Right kidney (tissue), 1 donor: ENCODE results near the gene LAPTM4A.
"Not testable (repeated sequence)": the region's sequence is repeated elsewhere in the genome, so short reads cannot be mapped to it uniquely, and the experiment has no call there.

Experiments
- DNase-seq: peaks from one replicate; pipeline ENCODE4 v3.0.0-alpha.2; 2016

The LAPTM4A gene

DNA sequence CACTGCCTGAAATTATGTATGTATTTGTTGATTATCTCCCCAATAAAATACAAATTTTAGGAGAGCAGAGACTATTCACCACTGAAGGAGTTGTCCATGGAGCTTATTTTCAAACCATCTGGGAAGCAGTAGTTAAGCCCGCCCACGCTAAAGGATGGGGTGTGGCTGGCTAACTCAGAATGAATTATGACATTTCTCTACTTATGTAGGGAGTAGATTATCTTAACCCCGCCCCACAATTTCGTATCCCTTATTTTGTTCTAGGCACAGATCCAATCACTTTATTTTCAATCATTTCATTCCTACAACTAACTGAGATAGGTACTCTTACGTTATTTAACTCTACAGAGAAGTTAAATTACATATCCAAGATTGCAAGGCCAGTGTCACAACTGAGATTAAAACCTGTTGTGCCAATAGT, 1.4 kb upstream of the LAPTM4A start:
- DNase-seq: no peak

DNA sequence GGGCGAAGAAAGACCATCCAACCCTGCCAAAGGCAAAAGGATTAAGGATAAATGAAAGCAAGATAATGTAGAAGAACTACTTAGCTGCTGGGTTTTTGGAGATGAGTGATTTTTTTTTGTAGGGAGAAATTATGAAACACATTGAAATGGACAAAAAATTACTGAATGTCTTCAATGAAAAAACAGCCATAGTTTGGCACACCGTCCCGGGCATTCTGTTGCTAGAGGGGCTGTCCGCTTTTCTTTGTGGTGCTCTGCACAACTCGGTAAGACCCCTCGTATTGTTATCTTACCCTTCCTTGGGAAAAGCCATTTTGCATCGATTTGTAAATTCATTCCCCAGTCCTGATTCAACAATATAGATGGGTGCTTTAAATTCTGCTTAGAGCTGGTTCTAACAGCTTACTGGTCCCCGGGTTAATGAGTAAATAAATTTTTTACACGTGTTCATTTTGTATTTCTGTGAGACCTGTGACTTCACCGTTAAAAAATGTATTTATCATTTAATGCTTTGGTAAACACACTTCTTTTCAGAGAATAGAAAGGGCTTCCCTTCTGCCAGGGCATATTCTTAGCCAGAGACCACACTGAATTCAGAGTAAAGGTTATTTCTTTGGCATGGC, 912 bp upstream of the LAPTM4A start:
- peak; percentile 59 for DNase-seq

GRCh38 chr2:20050646-20051531, 539 bp downstream of the LAPTM4A start:
- peak; percentile 73 for DNase-seq

- no peak for DNase-seq
Observed at GRCh38 chr2:20050104-20050645, 1.3 kb downstream of the LAPTM4A start.

DNA sequence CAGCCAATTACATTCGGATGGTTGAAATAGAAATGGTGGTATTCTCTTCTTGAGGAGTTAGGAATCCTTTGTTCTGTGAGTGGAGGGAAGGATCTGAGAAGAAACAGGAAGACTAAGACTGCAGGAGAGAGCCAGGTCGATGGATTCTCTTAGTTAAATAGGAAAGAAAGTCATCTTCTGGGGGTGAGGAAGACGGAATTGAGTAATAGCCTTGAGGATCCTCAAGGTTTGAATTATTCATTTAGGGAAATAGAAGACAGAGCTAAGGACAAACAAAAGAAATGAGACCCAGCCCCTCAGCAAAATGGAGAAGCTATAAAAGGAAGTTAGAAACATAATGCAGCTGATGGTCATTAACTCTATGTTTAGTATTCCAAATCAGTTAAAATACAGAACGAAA, 1.8 kb downstream of the LAPTM4A start:
- peak; percentile 45 for DNase-seq

DNA sequence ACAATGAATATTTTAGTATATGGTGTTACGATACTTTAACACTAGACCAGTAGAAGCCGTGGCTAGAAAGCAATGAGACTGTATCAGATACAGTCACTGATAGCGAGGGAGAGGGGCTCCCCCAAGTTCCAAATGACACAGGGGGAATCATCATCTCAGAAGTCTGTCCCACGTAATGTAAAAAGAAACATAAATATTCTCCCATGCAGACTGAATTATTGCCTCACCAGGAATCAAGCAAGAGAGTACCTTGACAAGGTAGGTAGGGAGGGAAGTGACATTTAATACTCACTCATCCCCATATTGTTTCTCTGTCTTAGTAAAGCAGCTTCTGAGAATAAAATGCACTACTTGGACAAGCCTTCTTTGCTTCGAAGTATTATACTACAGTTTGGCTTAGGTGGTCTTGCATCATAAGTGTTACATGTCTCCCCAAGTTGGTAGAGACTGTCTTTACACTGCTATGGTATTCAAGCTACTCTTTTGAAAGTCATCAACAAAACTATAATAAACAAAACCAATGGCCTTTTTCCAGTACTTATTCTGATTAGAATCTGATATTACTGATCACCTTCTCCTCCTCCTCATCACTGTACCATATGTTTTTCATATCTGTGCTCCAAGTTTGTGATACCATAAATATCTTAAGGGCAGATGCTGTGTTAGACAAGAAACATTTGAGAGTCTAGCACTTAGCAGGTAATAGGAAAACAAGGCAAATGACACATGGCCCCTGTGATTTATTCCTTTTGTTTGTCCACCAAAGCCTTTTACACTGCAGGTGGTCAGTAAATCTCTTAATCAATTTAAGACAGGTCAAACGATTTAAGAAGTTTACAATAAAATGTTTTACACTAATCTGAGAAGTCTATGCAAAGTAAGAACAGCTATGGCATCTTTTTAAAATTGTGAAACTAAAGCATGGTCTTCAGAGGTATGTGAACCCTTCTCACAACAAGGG, 2.7 kb downstream of the LAPTM4A start:
- no peak for DNase-seq

GRCh38 chr2:20045712-20046292, 5.6 kb downstream of the LAPTM4A start:
- not testable (repeated sequence) for DNase-seq

DNA sequence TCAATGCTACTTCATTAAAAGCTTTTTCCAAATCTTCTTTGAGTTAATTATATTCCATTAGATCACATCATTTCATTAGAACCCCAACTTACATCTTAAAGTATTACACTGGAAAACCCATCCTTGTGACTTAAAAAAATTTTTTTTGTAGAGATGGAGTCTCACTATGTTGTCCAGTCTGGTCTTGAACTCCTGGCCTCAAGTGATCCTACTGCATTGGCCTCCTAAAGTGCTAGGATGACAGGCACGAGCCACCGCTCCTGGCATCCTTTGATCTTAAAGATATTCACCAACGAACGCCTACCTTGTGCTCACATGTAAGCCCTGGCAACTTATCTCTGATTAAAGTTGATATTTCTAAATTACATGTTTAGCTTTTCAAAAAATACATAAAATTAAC, 6.7 kb downstream of the LAPTM4A start:
- no peak for DNase-seq

- DNase-seq: no peak
Observed at GRCh38 chr2:20042531-20042930, 8.9 kb downstream of the LAPTM4A start.

DNA sequence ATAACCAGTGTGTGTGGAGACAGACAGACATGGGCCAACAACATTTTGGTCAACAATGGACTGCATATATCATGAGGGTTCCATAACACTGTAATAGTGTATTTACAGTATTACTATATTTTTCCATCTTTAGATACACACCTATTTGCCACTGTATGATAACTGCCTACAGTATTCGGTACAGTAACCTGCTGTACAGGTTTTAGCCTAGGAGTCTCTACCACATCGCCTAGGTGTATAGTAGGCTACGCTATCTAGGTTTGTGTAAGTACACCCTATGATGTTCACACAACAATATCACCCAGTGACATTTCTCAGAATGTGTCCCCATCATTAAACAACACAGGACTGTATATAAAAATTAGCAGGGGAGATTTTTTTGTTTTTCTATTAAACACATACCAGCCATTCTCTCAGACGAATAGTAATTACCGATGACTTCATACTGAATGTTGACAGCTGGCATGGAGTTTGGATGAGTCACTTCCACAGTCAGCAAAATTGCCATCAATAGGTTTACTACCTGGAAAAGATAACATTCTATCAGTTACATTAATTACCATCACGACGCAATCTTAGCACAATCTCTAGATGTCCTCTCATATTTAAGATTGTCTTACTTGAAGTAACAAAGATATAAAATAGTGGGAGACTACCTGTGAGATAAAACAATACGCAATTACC, 10.8 kb downstream of the LAPTM4A start:
- no peak for DNase-seq

DNA sequence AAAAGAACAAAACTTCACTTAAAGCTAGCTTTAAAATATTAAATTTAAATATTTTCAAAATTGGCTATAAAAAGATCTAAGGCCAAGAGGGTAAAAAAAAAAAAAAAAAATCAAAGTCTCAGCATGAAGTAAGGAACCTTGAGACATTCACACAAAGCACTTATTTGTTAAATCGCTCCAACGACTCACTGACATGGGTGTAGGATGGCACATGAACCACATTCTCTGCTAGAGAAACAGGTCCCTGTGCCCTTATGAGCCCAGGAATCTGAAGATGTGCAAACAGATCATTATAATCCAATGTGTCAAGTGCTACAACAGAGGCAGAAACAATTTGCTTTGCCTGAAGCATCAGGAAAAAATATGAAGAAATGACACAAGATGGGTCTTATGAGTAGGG, 13.8 kb downstream of the LAPTM4A start:
- no peak for DNase-seq

- DNase-seq: no peak
Observed at GRCh38 chr2:20035955-20036666, 15.3 kb downstream of the LAPTM4A start.

- no peak for DNase-seq
Observed at GRCh38 chr2:20034821-20035220, 16.6 kb downstream of the LAPTM4A start.

- no peak for DNase-seq
Observed at GRCh38 chr2:20034218-20034617, 17.2 kb downstream of the LAPTM4A start.

GRCh38 chr2:20033322-20033721, 18.1 kb downstream of the LAPTM4A start:
- DNase-seq: no peak

- no peak for DNase-seq
Observed at GRCh38 chr2:20030224-20030623, 21.2 kb downstream of the LAPTM4A start.

DNA sequence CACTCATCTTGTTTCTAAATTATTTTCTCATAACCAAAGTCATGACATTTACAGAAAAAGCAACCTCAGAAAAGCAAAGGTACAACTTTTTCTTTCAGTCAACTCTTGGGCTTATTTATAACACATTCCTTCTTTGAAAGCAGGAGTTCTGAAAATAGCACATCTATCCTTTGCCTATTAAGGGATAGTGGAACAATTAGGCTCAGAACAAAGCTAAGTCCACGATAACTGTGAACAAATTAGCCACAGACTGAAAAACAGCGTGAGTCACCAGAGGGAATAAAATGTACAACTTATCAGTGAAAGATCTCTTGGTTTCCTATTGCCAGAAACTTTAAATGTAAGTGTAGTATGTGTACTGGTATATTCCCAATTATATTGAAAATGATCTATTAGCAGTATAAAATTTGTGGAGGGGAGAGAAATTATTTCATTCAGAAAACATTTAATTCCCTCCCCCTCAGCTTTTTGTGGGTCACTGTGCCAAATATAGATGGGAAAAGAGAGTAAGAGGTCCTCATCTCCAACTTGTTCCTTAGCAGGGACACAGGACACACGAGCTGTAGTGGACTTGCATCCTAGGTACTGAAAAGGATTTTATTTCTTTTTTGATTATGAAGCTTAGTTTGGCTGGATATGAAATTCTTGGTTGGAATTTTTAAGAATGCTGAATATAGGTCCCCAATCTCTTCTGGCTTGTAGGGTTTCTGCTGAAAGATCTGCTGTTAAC, 23.6 kb downstream of the LAPTM4A start:
- DNase-seq: no peak

- DNase-seq: no peak
Observed at GRCh38 chr2:20027260-20027677, 24.2 kb downstream of the LAPTM4A start.

DNA sequence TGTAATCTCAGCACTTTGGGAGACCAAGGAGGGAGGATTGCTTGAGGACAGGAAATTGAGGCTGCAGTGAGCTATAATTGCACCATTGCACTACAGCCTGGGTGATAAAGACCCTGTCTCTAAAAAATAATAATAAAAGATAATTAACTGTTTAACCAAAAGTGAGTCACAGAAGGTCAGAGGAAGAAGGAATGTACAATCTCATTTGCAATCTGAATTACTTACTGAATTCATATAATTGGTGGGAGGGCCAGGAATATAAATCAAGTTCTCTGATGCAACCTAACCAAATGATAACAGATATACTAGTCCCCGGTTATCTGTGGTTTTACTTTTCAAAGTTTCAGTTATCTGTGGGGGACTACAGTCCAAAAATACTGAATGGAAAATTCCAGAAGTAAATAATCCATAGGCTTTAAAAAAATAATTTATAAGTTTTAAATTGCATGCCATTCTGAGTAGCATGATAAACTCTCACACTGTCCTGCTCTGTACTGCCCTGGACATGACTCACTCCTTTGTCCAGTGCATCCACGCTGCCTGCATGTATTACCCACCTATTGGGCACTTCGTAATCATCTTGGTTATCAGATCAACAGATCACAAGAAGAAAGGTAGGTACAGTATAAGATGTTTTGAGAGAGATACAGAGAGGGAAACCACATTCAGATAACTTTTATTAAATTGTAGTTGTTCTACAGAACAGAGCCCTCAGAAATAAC, 26.2 kb downstream of the LAPTM4A start:
- DNase-seq: no peak
